HUES64 (cell line): ENCODE results near the gene LGR6.
"Not testable (repeated sequence)": the region's sequence is repeated elsewhere in the genome, so short reads cannot be mapped to it uniquely, and the experiment has no call there.

Experiments used
- H3K27ac ChIP-seq: 2 replicates; pipeline ENCODE4 v1.7.0; 2013; ENCODE audit warnings: low read depth, low read length, inconsistent platforms
- H3K27me3 ChIP-seq: 2 replicates; pipeline ENCODE4 v1.6.1; 2013; ENCODE audit warnings: mild to moderate bottlenecking, low read length; ENCODE audit not compliant: insufficient read depth
- H3K36me3 ChIP-seq: 2 replicates; pipeline ENCODE4 v1.6.1; 2013; ENCODE audit warnings: mild to moderate bottlenecking, low read length; ENCODE audit not compliant: insufficient read depth
- H3K4me1 ChIP-seq: 2 replicates; pipeline ENCODE4 v1.6.1; 2013; ENCODE audit warnings: mild to moderate bottlenecking, low read length, moderate library complexity; ENCODE audit not compliant: insufficient read depth
- H3K4me3 ChIP-seq: 2 replicates; pipeline ENCODE4 v1.5.1; 2013; ENCODE audit warnings: mild to moderate bottlenecking, low read length, moderate library complexity
- H3K9ac ChIP-seq: 2 replicates; pipeline ENCODE4 v1.6.1; 2013; ENCODE audit warnings: mild to moderate bottlenecking, low read depth, low read length
- H3K9me3 ChIP-seq: 2 replicates; pipeline ENCODE4 v1.6.1; 2013; ENCODE audit warnings: low read depth, low read length; ENCODE audit not compliant: insufficient read depth
- WGBS: fragments of 150-250, 120-280 bp; methylation state at CpG from one replicate; pipeline ENCODE4 v1.1.7; 2013; ENCODE audit warnings: missing lambda C conversion rate; 5-methylcytosine and 5-hydroxymethylcytosine counted together

LGR6 gene

GRCh38 chr1:202237052-202237451, 43.5 kb downstream of the LGR6 start:
- H3K4me3 ChIP-seq = no peak overlapping the region

GRCh38 chr1:202238914-202239313, 45.3 kb downstream of the LGR6 start:
- H3K4me3 ChIP-seq = no peak overlapping the region
- H3K36me3 ChIP-seq = no peaks in the 10 kb centered on the region
- H3K27ac ChIP-seq = no peak overlapping the region
- H3K4me1 ChIP-seq = peaks cover 32% of the 10 kb centered on the region
- WGBS = 94% methylated on average over 22 of the region's 22 CpGs
- no peak overlapping the region for H3K9ac ChIP-seq
- H3K9me3 ChIP-seq = no peaks in the 10 kb centered on the region
- no peaks in the 10 kb centered on the region for H3K27me3 ChIP-seq

More at GRCh38 chr1:202237052-202237451, 43.5 kb downstream of the LGR6 start:
- no peak overlapping the region for H3K27ac ChIP-seq
- H3K4me1 ChIP-seq = peaks cover 39% of the 10 kb centered on the region
- WGBS = 21% methylated on average over 8 of the region's 8 CpGs
- H3K36me3 ChIP-seq = no peaks in the 10 kb centered on the region
- no peaks in the 10 kb centered on the region for H3K9me3 ChIP-seq
- no peak overlapping the region for H3K9ac ChIP-seq
- H3K27me3 ChIP-seq = no peaks in the 10 kb centered on the region

- not testable (repeated sequence) for H3K27ac ChIP-seq, H3K36me3 ChIP-seq, H3K4me3 ChIP-seq, H3K9me3 ChIP-seq, H3K9ac ChIP-seq, H3K27me3 ChIP-seq
- H3K4me1 ChIP-seq = peaks cover 22% of the 10 kb centered on the region
- 83% methylated on average over 3 of the region's 3 CpGs for WGBS
Observed at GRCh38 chr1:202240226-202240625, 46.6 kb downstream of the LGR6 start.

GRCh38 chr1:202240956-202241355, 47.4 kb downstream of the LGR6 start:
- Histone ChIP-seq H3K27me3 (no peaks in the 10 kb centered on the region), H3K4me3 (no peak overlapping the region), H3K9ac (no peak overlapping the region), H3K9me3 (no peaks in the 10 kb centered on the region), H3K27ac (no peak overlapping the region), H3K36me3 (no peaks in the 10 kb centered on the region), H3K4me1 (peaks cover 15% of the 10 kb centered on the region)
- WGBS = 93% methylated on average over 4 of the region's 4 CpGs

GRCh38 chr1:202241376-202242079, 47.9 kb downstream of the LGR6 start:
- WGBS = 90% methylated on average over 6 of the region's 6 CpGs

GRCh38 chr1:202242080-202242419, 48.5 kb downstream of the LGR6 start:
- Histone ChIP-seq H3K36me3 (no peaks in the 10 kb centered on the region), H3K27ac (no peak overlapping the region), H3K27me3 (no peaks in the 10 kb centered on the region), H3K4me1 (peaks cover 5% of the 10 kb centered on the region), H3K9ac (no peak overlapping the region), H3K9me3 (no peaks in the 10 kb centered on the region), H3K4me3 (no peak overlapping the region)
- WGBS = 93% methylated on average over 1 of the region's 2 CpGs

More at GRCh38 chr1:202241376-202242079, 47.9 kb downstream of the LGR6 start:
- H3K4me1 ChIP-seq = peaks cover 10% of the 10 kb centered on the region
- H3K36me3 ChIP-seq = no peaks in the 10 kb centered on the region
- H3K9ac ChIP-seq = no peak overlapping the region
- H3K9me3 ChIP-seq = no peaks in the 10 kb centered on the region
- H3K27ac ChIP-seq = no peak overlapping the region
- no peak overlapping the region for H3K4me3 ChIP-seq
- H3K27me3 ChIP-seq = no peaks in the 10 kb centered on the region

GRCh38 chr1:202243006-202243405, 49.4 kb downstream of the LGR6 start:
- Histone ChIP-seq H3K4me3 (no peak overlapping the region), H3K4me1 (no peaks in the 10 kb centered on the region), H3K27me3 (no peaks in the 10 kb centered on the region), H3K9ac (no peak overlapping the region), H3K27ac (no peak overlapping the region), H3K36me3 (no peaks in the 10 kb centered on the region), H3K9me3 (no peaks in the 10 kb centered on the region)
- 93% methylated on average over 3 of the region's 3 CpGs for WGBS

- Histone ChIP-seq H3K9ac (no peak overlapping the region), H3K27me3 (no peaks in the 10 kb centered on the region), H3K4me3 (no peak overlapping the region), H3K36me3 (no peaks in the 10 kb centered on the region), H3K9me3 (no peaks in the 10 kb centered on the region), H3K27ac (no peak overlapping the region), H3K4me1 (no peaks in the 10 kb centered on the region)
- 92% methylated on average over 9 of the region's 9 CpGs for WGBS
Observed at GRCh38 chr1:202244841-202245261, 51.3 kb downstream of the LGR6 start.

- Histone ChIP-seq H3K36me3 (no peaks in the 10 kb centered on the region), H3K4me1 (no peaks in the 10 kb centered on the region), H3K27me3 (no peaks in the 10 kb centered on the region), H3K4me3 (no peak overlapping the region), H3K9me3 (no peaks in the 10 kb centered on the region), H3K27ac (no peak overlapping the region), H3K9ac (no peak overlapping the region)
- WGBS = 89% methylated on average over 8 of the region's 8 CpGs
Observed at GRCh38 chr1:202245391-202245790, 51.8 kb downstream of the LGR6 start.

- Histone ChIP-seq H3K36me3 (no peaks in the 10 kb centered on the region), H3K9me3 (no peaks in the 10 kb centered on the region), H3K9ac (no peak overlapping the region), H3K27me3 (no peaks in the 10 kb centered on the region), H3K27ac (no peak overlapping the region), H3K4me1 (no peaks in the 10 kb centered on the region), H3K4me3 (no peak overlapping the region)
- 88% methylated on average over 6 of the region's 6 CpGs for WGBS
Observed at GRCh38 chr1:202247104-202247503, 53.5 kb downstream of the LGR6 start.

- Histone ChIP-seq H3K27ac (no peak overlapping the region), H3K9ac (no peak overlapping the region), H3K4me1 (no peaks in the 10 kb centered on the region), H3K9me3 (no peaks in the 10 kb centered on the region), H3K4me3 (no peak overlapping the region), H3K27me3 (no peaks in the 10 kb centered on the region), H3K36me3 (no peaks in the 10 kb centered on the region)
- WGBS = 72% methylated on average over 19 of the region's 20 CpGs
Observed at GRCh38 chr1:202247837-202248795, 54.5 kb downstream of the LGR6 start.
